HepG2 (cell line): Measurements from ENCODE around the gene DNAJC5. TPM values are rescaled to one million over a fixed set of nuclear protein-coding genes. Genes with fewer than 3 reads are reported as not detected.

Experiments
- ATM ChIP-seq: fragments of 450-650 bp; IDR thresholded peaks from 2 replicates; pipeline ENCODE4 v1.7.1; 2017; ENCODE audit warnings: mild to moderate bottlenecking, borderline replicate concordance
- HOXA7 ChIP-seq: sonication (generic); formaldehyde crosslinking; IDR thresholded peaks from 2 replicates; pipeline ENCODE4 v1.8.1; 2022; ENCODE audit warnings: mild to moderate bottlenecking, missing genetic modification reagents, moderate library complexity
- KMT2B ChIP-seq: IDR thresholded peaks from 2 replicates; pipeline ENCODE4 v1.6.1; 2016; ENCODE audit warnings: missing genetic modification reagents, missing compliant biosample characterization
- MAZ ChIP-seq, 2 experiments: sonication (generic) in 1 of 2; formaldehyde crosslinking in 1 of 2; IDR thresholded peaks; 2 replicates each; pipeline versions ENCODE4 v1.5.0 to v1.6.1; 2012 to 2020; ENCODE audit warnings: low read depth in 2 of 2, mild to moderate bottlenecking in 2 of 2, borderline replicate concordance in 1 of 2, improper control_type of control experiment in 1 of 2, low read length in 1 of 2, missing genetic modification reagents in 1 of 2, moderate library complexity in 1 of 2
- MED13 ChIP-seq: sonication (generic); formaldehyde crosslinking; IDR thresholded peaks from 2 replicates; pipeline ENCODE4 v1.5.0; 2020; ENCODE audit warnings: missing genetic modification reagents
- MTERF4 ChIP-seq: sonication (generic); formaldehyde crosslinking; IDR thresholded peaks from 2 replicates; pipeline ENCODE4 v1.8.0; 2023; ENCODE audit warnings: mild to moderate bottlenecking, missing genetic modification reagents
- RBM39 ChIP-seq: fragments of 200-400 bp; formaldehyde crosslinking; IDR thresholded peaks from one replicate; pipeline ENCODE4 v1.6.1; 2018; ENCODE audit warnings: antibody characterized with exemption, mild to moderate bottlenecking, low read depth, low read length; ENCODE audit not compliant: poor library complexity, severe bottlenecking
- SNAPC2 ChIP-seq: sonication (generic); formaldehyde crosslinking; IDR thresholded peaks from 2 replicates; pipeline ENCODE4 v1.8.1; 2022; ENCODE audit warnings: mild to moderate bottlenecking, missing genetic modification reagents
- SP5 ChIP-seq: IDR thresholded peaks from 2 replicates; pipeline ENCODE4 v1.6.1; 2016; ENCODE audit warnings: low read depth, borderline replicate concordance
- TAF15 ChIP-seq: fragments of 200-400 bp; formaldehyde crosslinking; IDR thresholded peaks from one replicate; pipeline ENCODE4 v1.6.1; 2018; ENCODE audit warnings: mild to moderate bottlenecking, low read depth, low read length; ENCODE audit not compliant: poor library complexity, severe bottlenecking
- ZNF224 ChIP-seq: sonication (generic); formaldehyde crosslinking; IDR thresholded peaks from 2 replicates; pipeline ENCODE4 v1.5.0; 2020; ENCODE audit warnings: mild to moderate bottlenecking, missing genetic modification reagents
- ZNF230 ChIP-seq: sonication (generic); formaldehyde crosslinking; IDR thresholded peaks from 2 replicates; pipeline ENCODE4 v1.4.0; 2020; ENCODE audit warnings: mild to moderate bottlenecking, missing genetic modification reagents
- ZNF414 ChIP-seq: sonication (generic); formaldehyde crosslinking; IDR thresholded peaks from 2 replicates; pipeline ENCODE4 v1.5.0; 2020; ENCODE audit warnings: missing genetic modification reagents
- ZNF598 ChIP-seq: sonication (generic); formaldehyde crosslinking; IDR thresholded peaks from 2 replicates; pipeline ENCODE4 v1.5.1; 2020; ENCODE audit warnings: mild to moderate bottlenecking, missing genetic modification reagents, borderline replicate concordance
- ZNF607 ChIP-seq: sonication (generic); formaldehyde crosslinking; IDR thresholded peaks from 2 replicates; pipeline ENCODE4 v1.5.1; 2020; ENCODE audit warnings: missing genetic modification reagents, mild to moderate bottlenecking, borderline replicate concordance
- ZNF646 ChIP-seq: sonication (generic); formaldehyde crosslinking; IDR thresholded peaks from 2 replicates; pipeline ENCODE4 v1.9.0; 2021; ENCODE audit warnings: mild to moderate bottlenecking, missing genetic modification reagents
- polyA plus RNA-seq, 8 experiments: library from polyadenylated mRNA; depleted of rRNA in 3 of 8; stranded (reverse) in 7 of 8; unstranded in 1 of 8; fragments of >200 nt; fragmentation: Illumina TruSeq in 4 of 8; extraction: Trizol in 4 of 8; gene quantifications; 2 replicates each; pipeline versions ENCODE4 v1.2.1 to v1.2.3, GENCODE V29; 2011 to 2016; ENCODE audit warnings: low read depth in 4 of 8, missing spikeins in 1 of 8, mixed read lengths in 1 of 8; ENCODE audit not compliant: insufficient read depth in 1 of 8
- total RNA-seq, 5 experiments: library from RNA; depleted of rRNA; stranded (reverse); fragments of >200 nt; fragmentation: Illumina TruSeq; extraction: Trizol; gene quantifications; 2 replicates each; pipeline ENCODE4 v1.2.3, GENCODE V29; 2016; ENCODE audit warnings: low read depth in 1 of 5
- TF ChIP-seq, protein P1 (sequence below): sonication (generic); formaldehyde crosslinking; IDR thresholded peaks from 2 replicates; pipeline ENCODE4 v1.4.0; 2020; ENCODE audit warnings: mild to moderate bottlenecking, missing genetic modification reagents
- TF ChIP-seq, protein P2 (sequence below): sonication (generic); formaldehyde crosslinking; IDR thresholded peaks from 2 replicates; pipeline ENCODE4 v1.4.0; 2020; ENCODE audit warnings: missing genetic modification reagents

DNAJC5 gene
- total and polyA plus RNA-seq, 2 of the 13 experiments (the other 11 are each of a cell fraction or from before 2014, with no cell fraction given): 42.8 to 64.5 TPM

GRCh38 chr20:63955827-63956663 is 61.1 kb downstream of the DNAJC5 start, which contains the start of gene UCKL1 (continued):
- TF ChIP-seq ZNF607 (peak; percentile 99), SP5 (CRISPR knock-in tag) (peak; percentile 97), MED13 (CRISPR knock-in tag) (peak; percentile 97), ZNF230 (CRISPR knock-in tag) (peak; percentile 99), ZNF414 (CRISPR knock-in tag) (peak; percentile 98), ATM (no peak), ZNF598 (CRISPR knock-in tag) (peak; percentile 99), MAZ (IDR thresholded peaks at IDR 0.05; ENCODE audit: borderline replicate concordance, low read depth, low read length) (peak; percentile 88), MAZ (CRISPR knock-in tag; IDR thresholded peaks at IDR 0.05; ENCODE audit: low read depth) (peak; percentile 99), RBM39 (peak; percentile 88), ZNF224 (peak; percentile 70; the same call in 1 of the 2 replicates), TAF15 (peak; percentile 91), HOXA7 (CRISPR knock-in tag) (no peak), KMT2B (peak; percentile 93), MTERF4 (peak; percentile 95), ZNF646 (CRISPR knock-in tag) (peak; percentile 82; the same call in 1 of the 2 replicates), SNAPC2 (CRISPR knock-in tag) (0 out of 2 replicates have a peak, but pooled peaks have one; percentile 41)
- TF ChIP-seq, protein P1, sequence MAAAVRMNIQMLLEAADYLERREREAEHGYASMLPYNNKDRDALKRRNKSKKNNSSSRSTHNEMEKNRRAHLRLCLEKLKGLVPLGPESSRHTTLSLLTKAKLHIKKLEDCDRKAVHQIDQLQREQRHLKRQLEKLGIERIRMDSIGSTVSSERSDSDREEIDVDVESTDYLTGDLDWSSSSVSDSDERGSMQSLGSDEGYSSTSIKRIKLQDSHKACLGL: peak; percentile 97
- TF ChIP-seq, protein P2, sequence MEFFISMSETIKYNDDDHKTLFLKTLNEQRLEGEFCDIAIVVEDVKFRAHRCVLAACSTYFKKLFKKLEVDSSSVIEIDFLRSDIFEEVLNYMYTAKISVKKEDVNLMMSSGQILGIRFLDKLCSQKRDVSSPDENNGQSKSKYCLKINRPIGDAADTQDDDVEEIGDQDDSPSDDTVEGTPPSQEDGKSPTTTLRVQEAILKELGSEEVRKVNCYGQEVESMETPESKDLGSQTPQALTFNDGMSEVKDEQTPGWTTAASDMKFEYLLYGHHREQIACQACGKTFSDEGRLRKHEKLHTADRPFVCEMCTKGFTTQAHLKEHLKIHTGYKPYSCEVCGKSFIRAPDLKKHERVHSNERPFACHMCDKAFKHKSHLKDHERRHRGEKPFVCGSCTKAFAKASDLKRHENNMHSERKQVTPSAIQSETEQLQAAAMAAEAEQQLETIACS (CRISPR knock-in tag): peak; percentile 80
